DMS153 treated with DMSO at 0.1 percent for 48 hours (cell line): ENCODE measurements around the gene ANGPTL5.
"Not testable (repeated sequence)": the region's sequence is repeated elsewhere in the genome, so short reads cannot be mapped to it uniquely, and the experiment has no call there.

Experiments
- DNase-seq: peaks from one replicate; lab custom pipeline; 2025; ENCODE audit not compliant: unreplicated experiment; lab: John Stamatoyannopoulos, UW

ANGPTL5 gene

DNA sequence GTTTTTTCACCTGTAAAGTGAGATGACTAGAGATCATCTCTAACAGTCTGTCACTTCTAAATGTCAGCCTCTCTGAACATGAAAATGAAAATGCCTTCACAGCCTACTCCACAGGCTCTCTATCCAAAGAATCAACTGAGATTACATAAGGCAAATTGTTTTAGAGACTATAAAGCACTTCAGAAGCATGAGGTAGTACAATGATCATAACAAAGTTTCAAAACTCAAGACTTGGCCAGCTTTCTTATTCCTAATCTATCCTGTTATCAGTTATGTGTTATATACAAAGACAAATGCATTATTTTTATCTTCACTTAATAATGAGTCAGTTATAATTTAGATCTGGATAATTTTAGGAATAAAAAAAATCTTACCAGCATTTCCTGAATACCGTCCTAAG is 21.8 kb downstream of the ANGPTL5 start:
- DNase-seq = no peak

DNA sequence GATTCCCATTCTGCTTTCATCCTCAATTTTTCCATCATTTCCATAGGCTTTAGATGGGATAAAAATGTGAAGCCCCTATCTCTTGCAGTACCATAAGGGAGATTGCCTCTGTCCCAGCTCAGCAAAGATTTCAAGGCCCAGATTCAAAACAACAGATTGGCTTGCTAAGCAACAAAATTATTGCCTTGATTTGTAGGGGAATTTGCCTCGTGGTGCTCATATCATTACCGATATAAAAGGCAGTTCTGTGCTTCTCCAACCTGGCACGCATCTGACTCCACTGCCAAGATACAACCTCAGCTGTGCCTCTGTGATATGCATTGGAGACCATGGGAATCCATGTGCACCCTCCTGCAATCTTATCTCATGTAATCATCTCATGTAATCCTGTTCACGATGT is 26.6 kb downstream of the ANGPTL5 start:
- no peak for DNase-seq

DNA sequence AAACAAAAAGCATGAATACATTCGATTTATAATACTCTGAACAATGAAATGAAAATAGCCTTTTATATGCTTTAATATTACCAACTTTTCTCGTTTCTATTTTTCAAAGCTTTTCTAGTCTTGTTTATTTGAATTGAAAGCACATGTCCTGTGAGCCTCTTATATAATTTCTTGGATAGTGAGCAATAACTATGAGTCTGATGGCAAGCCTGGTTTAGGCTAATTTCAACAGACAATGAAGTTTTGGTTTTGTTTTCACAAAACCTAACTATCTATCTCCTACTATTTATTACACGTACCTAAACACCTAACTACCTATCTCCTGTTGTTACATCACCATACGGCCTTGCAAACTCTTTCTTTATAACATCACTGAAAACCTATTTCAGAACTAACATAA is 30.7 kb downstream of the ANGPTL5 start:
- no peak for DNase-seq

DNA sequence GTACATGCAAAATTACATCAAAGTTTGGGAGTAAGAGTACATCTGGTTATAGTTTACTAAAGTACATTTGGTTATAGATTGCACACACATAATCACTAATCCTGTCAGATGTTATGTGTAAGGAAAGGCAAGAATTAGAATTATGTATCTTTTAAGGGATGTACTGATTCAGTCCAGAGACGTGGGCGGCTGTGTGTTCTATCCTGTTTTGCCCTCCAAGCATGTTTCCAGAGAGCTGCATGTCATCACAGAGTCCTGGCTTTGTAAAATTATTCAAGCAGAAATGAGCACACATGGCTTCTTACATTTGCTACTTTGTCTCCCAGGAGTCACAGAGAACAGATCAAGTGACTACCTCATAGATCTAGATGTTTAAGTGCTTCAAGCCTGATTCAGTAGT is 34.7 kb downstream of the ANGPTL5 start:
- DNase-seq = no peak

DNA sequence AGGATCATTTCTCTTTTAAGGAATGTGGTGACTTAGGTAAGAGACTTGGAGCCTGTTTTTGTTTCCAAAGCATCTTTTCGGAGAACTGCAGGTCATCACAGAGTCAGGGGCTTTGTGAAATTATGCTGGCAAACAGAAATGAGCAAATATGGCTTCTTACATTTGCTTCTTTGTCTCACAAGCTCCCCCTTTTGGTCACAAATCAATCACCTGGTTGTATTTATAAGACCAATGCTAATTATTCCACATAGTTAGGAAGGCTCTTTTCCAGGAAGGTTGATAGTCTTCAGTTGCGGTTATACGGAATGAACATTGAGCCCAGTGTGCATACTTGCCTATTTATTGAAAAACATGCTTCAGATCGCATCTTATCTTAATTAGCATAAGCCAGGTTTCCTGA is 36.1 kb downstream of the ANGPTL5 start:
- DNase-seq = no peak

DNA sequence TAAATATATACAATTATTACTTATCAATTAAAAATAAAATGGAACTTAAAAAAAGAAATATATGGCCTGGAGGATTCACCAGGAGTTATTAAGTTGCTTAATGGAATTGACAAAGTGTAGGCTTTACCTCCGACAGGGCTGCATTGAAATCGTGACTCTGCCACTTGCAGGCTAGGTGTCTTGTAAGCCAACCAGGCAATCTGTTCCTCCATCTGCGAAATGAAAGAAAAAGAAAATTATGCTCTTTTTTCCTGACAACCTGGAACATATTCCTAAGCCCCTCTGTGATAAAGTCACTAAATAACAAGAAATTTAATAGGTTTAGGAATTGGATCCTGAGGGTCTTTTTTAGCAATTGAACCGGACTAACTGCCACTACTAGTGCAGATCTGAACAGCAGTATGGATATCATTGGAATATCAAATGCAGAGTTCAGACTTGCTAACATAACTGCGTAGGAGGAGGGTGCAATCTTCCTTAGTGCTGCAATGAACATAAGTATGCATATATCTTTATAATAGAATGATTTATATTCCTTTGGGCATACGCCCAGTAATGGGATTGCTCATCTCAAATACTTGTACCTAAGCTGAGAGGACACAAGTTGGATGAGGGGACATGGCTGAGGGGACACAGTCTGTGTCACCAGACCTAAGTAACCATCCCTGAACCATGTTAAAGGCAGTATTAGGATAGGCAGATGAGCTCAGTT is 44.0 kb downstream of the ANGPTL5 start:
- DNase-seq = no peak

DNA sequence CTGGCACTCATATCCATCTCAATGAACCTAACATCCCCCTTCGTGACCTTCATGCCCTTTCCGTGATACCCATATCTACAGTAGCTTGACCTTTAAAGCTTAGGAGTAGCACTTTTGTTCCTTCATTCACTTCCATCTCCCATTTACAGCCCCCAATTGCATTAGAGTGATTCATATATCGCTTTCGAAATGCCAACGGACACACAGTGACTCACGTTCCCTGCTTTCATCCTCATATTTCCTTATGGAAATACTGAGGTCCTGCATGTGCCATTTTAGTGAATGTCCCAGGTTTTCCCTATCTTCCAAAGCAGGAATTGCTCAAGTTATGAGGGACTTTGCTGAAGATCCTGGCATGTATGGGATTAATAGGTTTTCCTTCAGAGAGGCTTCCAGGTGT is 45.8 kb downstream of the ANGPTL5 start:
- DNase-seq = no peak

DNA sequence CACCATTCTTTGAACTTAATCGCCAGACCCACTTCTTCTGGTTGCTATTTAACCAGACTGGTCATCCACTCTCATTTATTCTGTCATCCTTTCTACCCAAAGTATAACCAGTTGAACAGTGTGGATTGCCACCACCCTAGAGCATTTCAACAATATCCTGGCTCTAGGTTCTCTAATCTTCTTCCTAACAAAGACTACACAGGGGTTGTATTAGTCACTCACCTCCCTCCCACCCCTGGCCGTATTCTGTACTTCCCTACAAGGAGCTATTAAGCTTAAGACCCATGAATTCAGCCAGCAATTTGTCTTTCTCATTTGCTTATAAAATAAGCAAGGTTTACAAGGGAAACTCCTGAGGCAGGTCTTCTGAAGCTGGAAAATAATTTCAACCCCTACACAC is 48.4 kb downstream of the ANGPTL5 start:
- DNase-seq = no peak

DNA sequence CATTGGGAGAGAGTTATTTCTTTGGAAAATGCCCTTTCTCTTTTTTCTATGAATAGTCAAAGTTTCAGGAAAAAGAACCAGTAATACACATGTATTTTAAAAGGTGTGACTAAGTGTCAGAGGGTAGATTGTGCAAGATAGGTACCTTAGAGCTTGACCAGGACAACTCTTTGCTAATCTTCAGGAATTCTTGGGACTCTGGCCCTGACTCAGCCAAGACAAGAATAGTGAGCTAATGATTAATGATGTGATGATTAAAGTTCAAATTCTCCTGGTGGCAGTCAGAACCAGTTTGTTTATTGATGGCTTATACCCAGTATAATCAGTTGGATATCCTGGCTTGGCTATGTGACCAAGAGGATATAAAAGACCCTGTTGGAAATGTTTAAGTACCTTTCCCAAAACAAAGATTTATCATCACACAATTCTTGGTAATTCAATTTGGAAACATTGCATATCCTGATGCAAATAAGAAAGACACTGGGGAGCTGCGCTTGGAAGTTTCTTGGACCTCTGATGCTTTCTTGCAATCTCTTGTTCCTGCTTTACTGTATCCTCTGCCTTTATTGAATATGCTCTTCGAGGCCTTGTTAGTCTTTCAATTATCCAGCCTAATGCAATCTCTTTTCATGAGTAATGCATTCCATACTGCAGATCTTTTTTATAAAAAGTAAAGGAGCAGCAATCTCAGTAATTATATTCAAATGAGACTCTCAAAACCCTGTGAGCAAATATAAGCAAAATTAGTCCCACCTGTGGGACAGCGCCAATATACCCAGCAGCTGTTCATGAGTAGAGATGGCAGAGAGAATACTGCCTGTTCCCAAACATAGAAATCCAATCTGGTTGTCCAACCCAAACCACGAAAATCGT is 49.5 kb downstream of the ANGPTL5 start:
- DNase-seq = no peak

DNA sequence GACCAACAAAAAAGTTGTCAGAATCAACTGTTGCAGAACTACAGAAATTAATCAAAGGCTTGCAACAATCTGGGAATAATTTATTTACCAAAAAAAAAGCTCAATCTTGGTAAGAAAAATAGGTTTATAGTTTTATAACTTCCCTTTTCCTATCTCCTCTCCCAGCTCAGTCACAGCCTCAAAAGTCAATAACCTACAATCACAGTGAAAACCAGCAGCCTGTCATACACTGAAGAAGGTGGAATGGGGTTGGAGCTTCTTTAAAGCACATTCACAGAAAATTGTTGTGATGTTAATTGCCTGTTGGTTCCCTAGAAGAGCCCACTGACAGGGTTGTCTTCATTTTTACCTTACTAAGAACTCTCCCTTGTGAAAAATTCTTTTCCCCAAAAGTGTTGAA is 52.2 kb downstream of the ANGPTL5 start:
- DNase-seq = no peak

DNA sequence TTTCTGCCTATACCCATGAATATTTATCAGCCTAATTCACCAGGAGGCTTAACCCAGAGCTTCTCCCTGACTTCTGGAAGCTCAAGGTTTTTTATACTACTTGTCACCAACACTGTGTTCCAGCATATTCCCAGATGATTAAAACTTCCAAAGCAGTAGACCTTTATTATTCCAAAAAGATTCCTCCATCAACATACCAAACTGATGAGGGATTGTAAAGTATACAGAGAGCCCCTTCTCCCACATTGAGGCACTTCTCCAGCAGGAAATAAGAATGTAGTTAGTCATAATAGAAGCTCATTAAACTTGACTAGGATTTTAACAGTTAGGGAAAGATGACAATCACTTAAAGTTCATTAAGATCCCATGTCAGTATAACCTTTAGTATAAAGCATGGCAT is 53.0 kb downstream of the ANGPTL5 start:
- DNase-seq = no peak

DNA sequence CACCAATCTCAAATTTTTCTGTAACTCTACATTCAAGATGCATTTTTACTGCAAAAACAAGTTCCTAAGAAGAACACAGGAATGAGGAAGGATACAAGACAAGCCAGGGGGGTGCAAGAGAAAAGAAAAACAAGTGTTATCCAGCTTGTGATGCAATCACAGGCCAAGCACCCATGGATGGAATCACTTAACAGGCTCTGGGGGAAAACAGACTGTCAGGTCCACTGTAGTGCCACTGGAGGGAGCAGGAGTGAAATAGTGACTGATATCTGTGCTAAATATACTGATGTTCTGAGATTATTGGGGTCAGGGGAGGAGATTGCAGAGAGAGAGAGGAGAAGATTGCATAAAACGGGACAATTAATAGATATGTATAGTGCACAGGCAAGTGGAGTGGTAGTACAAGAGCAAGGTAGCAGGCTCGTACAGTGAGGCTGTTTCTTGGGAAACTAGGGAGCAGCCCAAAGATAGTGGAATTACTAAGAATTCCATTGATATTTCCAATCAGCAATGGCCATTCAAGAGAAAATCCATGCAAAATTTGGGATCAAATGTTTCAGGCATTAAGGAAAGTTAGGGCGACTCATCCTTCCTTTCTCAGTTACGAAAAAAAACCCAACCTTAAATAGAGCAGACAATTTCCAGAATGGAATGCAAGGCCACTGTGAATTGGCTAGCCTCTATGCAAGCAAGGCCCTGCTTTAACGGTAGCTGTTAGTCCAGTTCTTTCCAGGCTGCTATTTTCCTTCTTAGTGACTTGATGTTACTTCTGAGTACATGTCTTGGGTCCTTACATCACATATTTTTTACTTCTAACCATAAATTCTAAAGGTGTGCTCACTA is 53.7 kb downstream of the ANGPTL5 start:
- DNase-seq = no peak

DNA sequence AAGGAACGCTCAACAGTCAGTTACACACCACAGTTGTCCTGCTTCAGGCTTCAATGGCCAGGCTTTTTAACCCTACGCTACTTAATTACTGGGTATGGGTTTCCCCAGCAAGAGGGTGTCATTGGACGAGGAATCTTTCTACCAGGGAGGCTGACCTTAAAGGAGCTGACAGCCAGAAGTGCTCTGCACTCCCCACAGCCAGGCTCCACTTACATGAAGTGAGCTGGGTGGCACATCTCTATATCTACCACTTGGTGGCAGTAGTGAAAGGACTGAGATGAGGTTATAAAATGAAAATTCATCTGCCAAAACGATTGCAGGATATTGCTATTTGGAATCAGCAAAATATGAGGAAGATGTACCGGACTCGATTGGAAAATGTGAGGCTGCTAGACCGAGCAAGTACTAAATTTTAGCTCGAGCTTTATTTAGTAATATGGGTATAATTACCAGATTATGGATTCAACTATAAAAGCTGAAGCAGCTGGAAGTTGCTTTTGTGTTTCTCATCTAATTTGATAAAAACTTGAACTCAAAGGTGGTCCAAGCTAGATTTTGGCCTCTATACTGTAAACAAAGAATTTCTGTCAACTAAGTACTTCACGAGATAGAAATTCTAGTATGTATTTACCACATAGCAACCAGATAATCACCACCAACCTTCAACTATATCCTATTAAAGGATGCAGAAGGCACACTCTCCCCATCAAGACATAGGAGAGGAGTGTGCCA is 55.5 kb downstream of the ANGPTL5 start:
- DNase-seq = peak; percentile 53

DNA sequence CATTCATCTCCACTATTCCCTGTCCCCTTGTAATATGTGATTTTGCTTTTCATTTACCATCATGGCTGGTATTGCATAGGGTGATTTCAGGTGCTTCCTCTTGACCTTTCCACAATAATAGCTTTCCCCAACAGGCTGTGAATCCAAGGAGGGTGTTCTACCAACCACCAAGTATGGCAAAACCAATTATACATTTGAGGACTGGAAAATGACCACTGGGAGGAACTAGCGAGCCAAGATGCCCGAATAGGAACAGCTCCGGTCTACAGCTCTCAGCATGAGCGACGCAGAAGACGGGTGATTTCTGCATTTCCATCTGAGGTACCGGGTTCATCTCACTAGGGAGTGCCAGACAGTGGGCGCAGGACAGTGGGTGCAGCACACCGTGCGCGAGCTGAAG is 64.1 kb downstream of the ANGPTL5 start:
- not testable (repeated sequence) for DNase-seq

DNA sequence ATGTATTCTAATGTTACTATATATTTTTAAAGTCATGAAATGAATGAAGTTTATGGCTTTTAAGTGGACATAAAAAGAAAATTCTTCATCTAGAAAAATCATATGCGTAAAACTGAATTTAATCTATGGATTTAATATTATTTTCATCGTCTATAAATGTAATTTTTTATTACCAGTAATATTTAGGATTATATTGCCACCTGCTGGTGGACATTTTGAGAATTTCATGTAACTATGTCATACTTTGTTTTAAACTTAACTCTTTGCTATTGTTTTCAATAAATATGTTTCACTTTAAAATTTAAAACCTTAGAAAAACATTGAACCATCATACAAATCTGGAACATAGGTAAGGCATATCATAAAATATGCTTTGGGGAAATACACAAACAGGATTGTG is 68.1 kb downstream of the ANGPTL5 start:
- DNase-seq = peak; percentile 39

DNA sequence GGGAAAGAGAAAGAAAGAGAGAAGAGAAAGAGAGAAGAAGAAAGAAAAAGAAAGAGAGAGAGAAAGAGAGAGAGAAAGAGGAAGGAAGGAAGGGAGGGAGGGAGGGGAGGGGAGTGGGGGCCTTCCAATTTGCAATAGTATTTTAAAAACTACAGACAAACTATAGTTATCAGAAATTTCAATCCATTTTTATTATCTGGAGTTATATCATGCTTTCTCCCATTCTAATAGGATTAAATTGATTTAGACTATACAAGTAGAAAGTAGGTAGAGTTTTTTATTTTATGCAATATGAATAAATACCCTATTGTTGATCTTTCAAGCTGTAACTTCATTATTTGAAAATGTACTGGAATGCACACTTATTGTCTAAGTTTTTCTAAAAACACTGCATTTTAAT is 71.7 kb downstream of the ANGPTL5 start:
- DNase-seq = no peak

DNA sequence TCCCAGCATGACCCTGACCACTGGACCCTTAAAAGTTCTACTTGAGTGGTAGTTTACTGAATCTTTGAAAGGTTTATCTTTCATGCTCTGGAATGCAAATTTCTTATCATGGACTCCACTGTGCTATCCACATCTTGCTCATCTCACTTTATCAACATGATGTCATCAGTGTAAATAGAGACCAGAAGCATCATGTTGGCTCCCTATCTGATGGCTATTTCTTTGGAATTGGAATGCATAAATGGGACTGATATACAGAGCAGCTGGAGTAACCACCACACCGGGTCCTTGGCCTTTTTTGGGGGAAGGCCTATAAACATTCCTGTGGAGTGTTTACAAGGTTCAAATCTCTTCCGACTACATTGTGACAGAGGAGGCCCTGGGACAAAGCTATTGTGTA is 75.6 kb downstream of the ANGPTL5 start:
- DNase-seq = no peak
